Ectodermal cell (in vitro differentiated cells): ENCODE results near the gene CAVIN2.

ENCODE experiments used
- H3K27ac ChIP-seq: 2 replicates; pipeline ENCODE4 v1.7.0; 2013; ENCODE audit warnings: mild to moderate bottlenecking, low read depth, low read length; ENCODE audit not compliant: insufficient read depth, poor library complexity, severe bottlenecking
- H3K27me3 ChIP-seq: 2 replicates; pipeline ENCODE4 v1.7.0; 2013; ENCODE audit warnings: mild to moderate bottlenecking, low read length; ENCODE audit not compliant: insufficient read depth, control insufficient read depth, poor library complexity, severe bottlenecking
- H3K36me3 ChIP-seq: one replicate; pipeline ENCODE4 v1.7.0; 2013; ENCODE audit warnings: low read length; ENCODE audit not compliant: control insufficient read depth, insufficient read depth
- H3K4me1 ChIP-seq: one replicate; pipeline ENCODE4 v1.7.0; 2013; ENCODE audit warnings: low read length; ENCODE audit not compliant: control insufficient read depth, insufficient read depth
- H3K4me3 ChIP-seq: 2 replicates; pipeline ENCODE4 v1.7.0; 2013; ENCODE audit warnings: low read depth, low read length, control low read depth; ENCODE audit not compliant: insufficient read depth
- H3K9me3 ChIP-seq: 2 replicates; pipeline ENCODE4 v1.7.0; 2013; ENCODE audit warnings: mild to moderate bottlenecking, low read length, moderate library complexity; ENCODE audit not compliant: control insufficient read depth
- WGBS, 2 experiments: methylation state at CpG; one replicate each; pipeline ENCODE4 v1.1.7; 2013; ENCODE audit warnings: missing lambda C conversion rate in 2 of 2; 5-methylcytosine and 5-hydroxymethylcytosine counted together

The CAVIN2 gene

DNA sequence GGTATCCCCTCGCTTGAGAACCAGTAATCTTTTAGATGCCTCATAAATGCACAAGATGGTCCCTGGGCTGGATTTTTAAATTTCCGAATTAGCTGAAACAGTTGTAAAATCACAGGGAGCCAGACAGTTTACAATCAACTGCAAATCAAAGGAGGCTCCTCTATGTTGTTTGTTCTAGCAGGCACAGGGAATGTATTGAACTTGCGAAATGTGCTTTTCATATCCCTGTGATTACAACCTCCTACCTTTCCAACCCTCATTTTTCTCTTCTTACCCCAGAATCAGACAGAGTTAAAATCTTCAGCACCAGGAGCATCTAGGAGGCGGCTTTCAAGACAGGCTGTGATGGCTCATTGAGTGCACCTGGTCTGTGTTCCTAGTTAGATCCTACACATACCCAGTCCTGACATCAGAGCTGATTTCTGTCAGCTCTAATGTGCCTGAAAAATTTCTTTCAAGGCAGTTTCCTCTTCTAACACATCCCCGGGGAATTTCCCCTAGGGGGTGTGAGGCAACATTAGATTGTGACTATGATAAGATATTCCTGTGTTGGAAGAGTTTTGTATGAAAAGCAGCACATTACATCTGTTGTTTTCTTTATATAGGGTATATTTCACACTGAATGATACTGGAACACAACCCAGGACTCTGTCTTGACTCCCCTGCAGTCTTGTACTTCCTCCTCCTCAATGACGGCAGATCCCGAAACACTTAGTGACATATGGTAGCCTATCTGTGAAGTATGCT, 17.9 kb upstream of the CAVIN2 start:
- 94 to 96% methylated on average over 6 to 7 of the region's 7 CpGs for WGBS, 2 experiments
- H3K27ac ChIP-seq = no peak overlapping the region
- H3K36me3 ChIP-seq = no peaks in the 10 kb centered on the region
- no peak overlapping the region for H3K4me3 ChIP-seq
- H3K9me3 ChIP-seq = no peaks in the 10 kb centered on the region
- no peaks in the 10 kb centered on the region for H3K27me3 ChIP-seq
- no peaks in the 10 kb centered on the region for H3K4me1 ChIP-seq

DNA sequence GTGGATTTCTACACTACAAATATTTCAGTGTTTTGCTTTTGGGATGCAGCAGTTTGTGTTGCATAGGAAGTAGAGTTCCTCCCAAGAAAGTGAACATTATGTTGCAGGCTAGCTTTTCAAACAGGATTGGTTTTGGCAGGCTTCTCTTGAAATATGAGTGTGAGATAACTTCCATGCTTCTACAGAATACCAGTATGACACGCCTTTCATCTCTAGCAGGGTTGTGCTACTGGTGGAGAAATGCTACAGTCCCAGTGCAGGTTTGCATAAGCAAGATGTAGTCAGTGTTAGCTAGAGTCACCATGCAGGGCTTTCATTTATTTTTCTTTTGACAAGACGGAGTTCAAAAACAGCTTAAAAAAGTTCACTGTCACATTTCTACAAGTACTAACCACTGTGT, 17.1 kb upstream of the CAVIN2 start:
- 92 to 97% methylated on average over 1 to 2 of the region's 2 CpGs for WGBS, 2 experiments
- no peak overlapping the region for H3K4me3 ChIP-seq
- no peaks in the 10 kb centered on the region for H3K36me3 ChIP-seq
- H3K9me3 ChIP-seq = no peaks in the 10 kb centered on the region
- H3K4me1 ChIP-seq = no peaks in the 10 kb centered on the region
- H3K27ac ChIP-seq = no peak overlapping the region
- H3K27me3 ChIP-seq = no peaks in the 10 kb centered on the region

GRCh38 chr2:191862156-191862775, 15.4 kb upstream of the CAVIN2 start:
- 79 to 84% methylated on average over 4 of the region's 4 CpGs for WGBS, 2 experiments
- Histone ChIP-seq H3K27me3 (no peaks in the 10 kb centered on the region), H3K36me3 (no peaks in the 10 kb centered on the region), H3K27ac (no peak overlapping the region), H3K9me3 (no peaks in the 10 kb centered on the region), H3K4me1 (no peaks in the 10 kb centered on the region), H3K4me3 (no peak overlapping the region)

GRCh38 chr2:191860760-191861466, 14.0 kb upstream of the CAVIN2 start:
- Histone ChIP-seq H3K27ac (peak overlapping the region; percentile 20), H3K9me3 (no peaks in the 10 kb centered on the region), H3K4me3 (no peak overlapping the region), H3K27me3 (no peaks in the 10 kb centered on the region), H3K36me3 (no peaks in the 10 kb centered on the region), H3K4me1 (no peaks in the 10 kb centered on the region)
- 35 to 40% methylated on average over 1 of the region's 1 CpG for WGBS, 2 experiments

DNA sequence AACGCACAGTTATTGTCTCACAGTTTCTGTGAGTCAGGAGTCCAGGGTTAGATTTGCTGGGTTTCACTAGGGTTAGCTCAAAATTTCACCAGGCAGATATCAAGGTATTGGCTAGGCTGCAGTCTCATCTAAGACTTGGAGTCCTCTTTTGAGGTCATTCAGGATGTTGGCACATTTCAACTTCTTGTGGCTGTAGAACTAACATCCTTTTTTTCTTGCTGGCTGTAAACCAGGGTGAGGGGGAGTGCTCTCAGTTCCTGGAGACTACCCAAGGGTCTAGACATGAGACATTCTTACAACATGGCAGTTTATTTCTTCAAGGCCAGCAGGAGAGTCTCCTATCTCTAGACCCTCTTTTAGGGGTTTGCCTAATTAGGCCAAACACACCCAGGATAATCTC, 12.8 kb upstream of the CAVIN2 start:
- H3K27ac ChIP-seq = no peak overlapping the region
- no peaks in the 10 kb centered on the region for H3K4me1 ChIP-seq
- 92 to 100% methylated on average over 1 of the region's 1 CpG for WGBS, 2 experiments
- no peaks in the 10 kb centered on the region for H3K36me3 ChIP-seq
- no peak overlapping the region for H3K4me3 ChIP-seq
- H3K9me3 ChIP-seq = no peaks in the 10 kb centered on the region
- no peaks in the 10 kb centered on the region for H3K27me3 ChIP-seq

GRCh38 chr2:191857886-191858285, 11.0 kb upstream of the CAVIN2 start:
- WGBS, 2 experiments = 94 to 96% methylated on average over 2 to 3 of the region's 3 CpGs
- no peaks in the 10 kb centered on the region for H3K9me3 ChIP-seq
- no peaks in the 10 kb centered on the region for H3K4me1 ChIP-seq
- no peaks in the 10 kb centered on the region for H3K27me3 ChIP-seq
- H3K4me3 ChIP-seq = no peak overlapping the region
- H3K36me3 ChIP-seq = no peaks in the 10 kb centered on the region
- H3K27ac ChIP-seq = no peak overlapping the region

DNA sequence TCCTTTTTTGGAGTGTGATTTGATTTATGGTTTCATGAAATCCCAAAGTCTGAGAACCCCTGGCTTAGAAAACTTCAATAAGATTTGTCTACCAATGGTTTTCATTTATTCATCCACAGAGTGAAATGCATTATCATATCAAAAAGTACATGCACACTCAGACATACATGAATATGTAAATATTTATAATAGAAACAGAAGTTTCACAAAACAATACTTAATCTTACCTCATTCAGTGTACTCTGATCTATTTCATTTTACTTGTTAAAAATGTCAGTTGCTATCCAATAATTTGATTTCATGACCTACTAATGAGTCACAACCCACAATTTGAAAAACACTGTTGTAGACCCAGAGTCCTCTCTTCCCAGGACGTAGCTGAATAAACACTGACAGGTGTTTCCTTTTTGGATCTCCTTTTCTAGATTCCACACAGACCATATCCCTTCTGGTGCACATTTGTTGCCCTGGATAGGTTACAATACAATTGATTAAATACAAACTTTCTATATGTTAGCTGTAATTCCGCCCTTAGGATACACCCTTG, 10.4 kb upstream of the CAVIN2 start:
- H3K9me3 ChIP-seq = no peaks in the 10 kb centered on the region
- H3K4me1 ChIP-seq = no peaks in the 10 kb centered on the region
- no peaks in the 10 kb centered on the region for H3K36me3 ChIP-seq
- no peak overlapping the region for H3K27ac ChIP-seq
- no peak overlapping the region for H3K4me3 ChIP-seq
- 94 to 100% methylated on average over 1 to 2 of the region's 2 CpGs for WGBS, 2 experiments
- no peaks in the 10 kb centered on the region for H3K27me3 ChIP-seq

- H3K27ac ChIP-seq = no peak overlapping the region
- no peaks in the 10 kb centered on the region for H3K27me3 ChIP-seq
- H3K9me3 ChIP-seq = no peaks in the 10 kb centered on the region
- H3K4me3 ChIP-seq = no peak overlapping the region
- whole genome bisulfite sequencing, 2 experiments = 94 to 96% methylated on average over 6 of the region's 7 CpGs
- H3K4me1 ChIP-seq = no peaks in the 10 kb centered on the region
- no peaks in the 10 kb centered on the region for H3K36me3 ChIP-seq
These were observed 9.4 kb upstream of the CAVIN2 start for GRCh38 chr2:191856111-191856876.

- no peaks in the 10 kb centered on the region for H3K9me3 ChIP-seq
- no peaks in the 10 kb centered on the region for H3K36me3 ChIP-seq
- 84 to 85% methylated on average over 5 of the region's 5 CpGs for WGBS, 2 experiments
- no peak overlapping the region for H3K27ac ChIP-seq
- no peak overlapping the region for H3K4me3 ChIP-seq
- H3K4me1 ChIP-seq = no peaks in the 10 kb centered on the region
- H3K27me3 ChIP-seq = no peaks in the 10 kb centered on the region
These were observed 8.5 kb upstream of the CAVIN2 start for GRCh38 chr2:191855382-191855781.
